ENCODE data around the gene RHBDD2. TPM values are rescaled to one million over a fixed set of nuclear protein-coding genes. Genes with fewer than 3 reads are reported as not detected.

RHBDD2 gene
- total and polyA plus RNA-seq, 8 donors, result 38.4 to 69.0 (median 46.7) TPM

DNA sequence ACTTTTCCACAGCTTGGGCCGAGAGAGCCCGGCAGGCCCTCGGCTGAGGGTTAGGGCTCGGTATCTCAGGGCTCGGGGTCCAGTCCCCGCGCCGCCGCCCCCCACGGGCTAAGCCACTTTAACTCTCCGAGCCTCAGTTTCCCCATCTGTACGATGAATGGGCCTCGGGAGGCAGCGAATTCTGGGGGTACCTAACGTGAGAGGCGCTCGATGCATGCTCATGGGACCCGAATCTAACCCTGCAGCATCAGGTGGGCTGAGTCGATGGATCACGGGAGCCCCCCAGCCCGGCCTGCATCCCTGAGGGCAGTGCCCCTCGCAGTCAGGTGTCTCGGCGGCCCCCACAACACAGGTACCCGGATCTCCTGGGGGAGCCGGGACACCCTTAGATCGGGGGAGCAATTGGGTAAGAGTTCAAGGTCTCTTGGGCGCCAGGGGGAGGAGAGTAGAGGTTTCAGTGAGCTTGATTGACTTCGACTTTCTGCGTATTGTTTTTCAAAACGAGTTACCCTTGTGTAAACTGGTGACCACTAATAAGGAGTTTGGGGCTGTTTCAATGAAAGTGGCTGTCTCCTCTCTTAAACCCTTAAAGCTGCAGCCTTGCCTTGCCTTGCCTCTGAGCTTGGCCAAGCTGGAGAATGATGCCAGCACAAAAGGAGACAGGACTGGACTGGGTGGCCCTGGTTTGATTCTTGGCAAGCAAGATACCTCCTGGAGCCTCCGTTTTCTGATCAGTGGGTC lies 36.8 kb downstream of the RHBDD2 start:
- H3K9me3 ChIP-seq, result no peaks in the 10 kb centered on the region
- TF ChIP-seq, protein P1, sequence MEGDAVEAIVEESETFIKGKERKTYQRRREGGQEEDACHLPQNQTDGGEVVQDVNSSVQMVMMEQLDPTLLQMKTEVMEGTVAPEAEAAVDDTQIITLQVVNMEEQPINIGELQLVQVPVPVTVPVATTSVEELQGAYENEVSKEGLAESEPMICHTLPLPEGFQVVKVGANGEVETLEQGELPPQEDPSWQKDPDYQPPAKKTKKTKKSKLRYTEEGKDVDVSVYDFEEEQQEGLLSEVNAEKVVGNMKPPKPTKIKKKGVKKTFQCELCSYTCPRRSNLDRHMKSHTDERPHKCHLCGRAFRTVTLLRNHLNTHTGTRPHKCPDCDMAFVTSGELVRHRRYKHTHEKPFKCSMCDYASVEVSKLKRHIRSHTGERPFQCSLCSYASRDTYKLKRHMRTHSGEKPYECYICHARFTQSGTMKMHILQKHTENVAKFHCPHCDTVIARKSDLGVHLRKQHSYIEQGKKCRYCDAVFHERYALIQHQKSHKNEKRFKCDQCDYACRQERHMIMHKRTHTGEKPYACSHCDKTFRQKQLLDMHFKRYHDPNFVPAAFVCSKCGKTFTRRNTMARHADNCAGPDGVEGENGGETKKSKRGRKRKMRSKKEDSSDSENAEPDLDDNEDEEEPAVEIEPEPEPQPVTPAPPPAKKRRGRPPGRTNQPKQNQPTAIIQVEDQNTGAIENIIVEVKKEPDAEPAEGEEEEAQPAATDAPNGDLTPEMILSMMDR (IDR thresholded peaks at IDR 0.05), result no peak
- peak in 2 of 4 donors; percentile 37 to 75 for DNase-seq
- H3K4me3 ChIP-seq, result peak overlapping the region; percentile 82 to 84
- peaks cover 15 to 60% of the 10 kb centered on the region in 2 donors for H3K4me1 ChIP-seq
- intact Hi-C loops (cut with DNase I), result no loop called here
- H3K27me3 ChIP-seq, result no peaks in the 10 kb centered on the region
- H3K27ac ChIP-seq, result peak overlapping the region; percentile 72 to 88
- peaks cover 0 to 2% of the 10 kb centered on the region in 2 donors for H3K36me3 ChIP-seq
- peak; percentile 14 for ATAC-seq

DNA sequence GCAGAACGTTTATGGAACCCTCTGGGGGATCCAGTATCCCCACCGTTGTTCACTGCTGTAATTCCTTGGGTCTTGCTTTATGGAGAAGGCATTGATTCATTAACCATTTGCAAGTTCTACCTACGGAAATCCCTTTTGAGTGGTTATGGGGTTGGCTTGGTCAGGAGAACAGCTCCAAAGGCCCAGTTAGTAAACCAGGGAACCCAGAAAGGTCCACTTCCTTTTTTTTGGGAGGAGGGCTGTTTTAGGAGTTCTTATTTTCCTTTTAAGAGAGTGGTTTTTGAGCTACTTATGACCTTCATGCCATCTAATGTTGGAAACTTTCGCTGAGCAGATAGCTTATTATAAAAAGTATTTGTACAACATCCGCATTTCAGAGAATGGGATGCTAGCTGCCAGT lies 37.4 kb downstream of the RHBDD2 start:
- intact Hi-C loops (cut with DNase I), result no loop called here
- Histone ChIP-seq H3K9me3 (no peaks in the 10 kb centered on the region), H3K4me3 (peak overlapping the region; percentile 82 to 84), H3K27me3 (no peaks in the 10 kb centered on the region), H3K27ac (peak overlapping the region; percentile 72 to 88), H3K4me1 (peaks cover 15 to 61% of the 10 kb centered on the region in 2 donors), H3K36me3 (peaks cover 0 to 8% of the 10 kb centered on the region in 2 donors)
- DNase-seq (no peak), ATAC-seq (no peak)
- TF ChIP-seq, protein P1 (IDR thresholded peaks at IDR 0.05), result no peak

DNA sequence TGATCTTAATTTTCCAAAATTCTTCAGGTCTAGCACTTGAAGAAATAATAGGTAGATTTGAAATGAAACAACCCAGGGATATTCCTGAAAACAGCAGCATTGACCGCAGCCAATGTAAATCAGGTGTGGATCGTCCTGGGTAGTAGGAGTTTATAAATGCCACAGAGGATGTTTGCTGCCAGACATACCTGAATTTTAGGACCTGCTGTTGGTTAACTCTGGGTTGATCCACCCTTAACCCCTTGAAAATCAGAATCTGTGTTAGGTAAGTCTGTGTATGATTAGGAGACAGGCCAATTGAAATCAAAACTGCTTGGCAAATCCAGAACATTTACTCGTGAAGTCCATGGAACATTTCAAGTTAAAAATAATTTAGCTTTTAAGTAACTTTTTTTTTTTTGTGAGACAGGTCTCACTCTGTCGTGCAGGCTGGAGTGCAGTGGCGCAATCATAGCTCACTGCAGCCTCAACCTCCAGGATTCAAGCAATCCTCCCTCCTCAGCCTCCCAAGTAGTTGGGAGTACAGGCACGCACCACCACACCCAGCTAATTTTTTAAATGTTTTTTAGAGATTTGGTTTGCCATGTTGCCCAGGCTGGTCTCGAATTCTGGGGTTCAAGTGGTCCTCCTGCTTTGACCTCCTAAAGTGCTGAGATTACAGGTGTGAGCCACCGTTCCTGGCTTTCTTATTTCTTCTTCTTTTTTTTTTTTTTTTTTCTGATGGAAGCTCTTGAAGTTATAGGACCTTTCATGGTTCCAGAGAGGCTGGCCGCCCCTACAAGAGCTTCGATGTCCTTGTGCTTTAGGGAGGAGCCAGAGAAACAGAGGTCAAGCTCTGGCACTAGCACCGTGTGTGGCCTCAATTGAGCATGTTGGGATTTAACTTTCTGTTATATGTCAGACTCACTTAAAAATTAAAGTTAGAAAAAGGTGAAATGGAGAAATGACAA lies 38.1 kb downstream of the RHBDD2 start:
- intact Hi-C loops (cut with DNase I), result no loop called here
- no peaks in the 10 kb centered on the region for H3K9me3 ChIP-seq
- TF ChIP-seq, protein P1 (IDR thresholded peaks at IDR 0.05), result no peak
- H3K27ac ChIP-seq, result peak overlapping the region in 1 of 2 donors; percentile 88
- peaks cover 0 to 10% of the 10 kb centered on the region in 2 donors for H3K36me3 ChIP-seq
- H3K27me3 ChIP-seq, result no peaks in the 10 kb centered on the region
- peaks cover 15 to 67% of the 10 kb centered on the region in 2 donors for H3K4me1 ChIP-seq
- peak in 1 of 4 donors; percentile 0 for DNase-seq
- no peak for ATAC-seq
- H3K4me3 ChIP-seq, result peak overlapping the region in 1 of 2 donors; percentile 82

DNA sequence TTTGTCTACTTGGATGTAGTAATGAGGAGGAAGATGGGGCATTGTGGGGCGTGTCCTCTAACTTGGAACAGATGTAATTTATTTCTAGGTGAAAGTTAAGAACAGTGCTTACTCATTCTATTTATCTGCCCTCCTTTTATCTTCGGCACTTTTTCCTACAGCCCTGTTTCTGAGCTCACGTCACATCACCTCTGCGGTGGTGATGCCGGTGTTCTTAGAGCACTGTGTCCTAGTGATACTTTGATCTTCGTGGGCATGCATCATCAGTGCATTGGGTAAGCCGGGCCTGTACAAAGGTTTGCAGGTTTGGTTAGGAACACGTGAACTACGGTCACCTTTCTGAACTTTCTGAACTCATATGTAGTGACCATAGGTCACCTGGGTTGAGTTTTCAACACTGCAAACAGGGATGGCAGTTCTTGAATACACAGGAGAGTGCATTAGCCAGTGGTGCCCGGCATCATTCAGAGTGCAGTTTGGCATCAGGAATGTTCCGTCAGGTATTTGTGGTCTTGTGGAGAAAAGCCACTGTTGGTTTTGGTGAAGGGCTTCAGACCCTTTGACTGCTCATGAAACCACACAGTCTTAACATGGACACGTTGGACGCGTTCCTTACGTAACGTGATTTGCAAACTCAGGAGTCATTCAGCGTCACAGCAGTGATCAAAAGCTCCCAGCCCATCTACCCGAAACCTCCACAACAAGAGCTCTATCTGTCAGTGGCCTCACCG lies 41.8 kb downstream of the RHBDD2 start:
- peaks cover 0 to 10% of the 10 kb centered on the region in 2 donors for H3K36me3 ChIP-seq
- intact Hi-C loops (cut with DNase I), result no loop called here
- TF ChIP-seq, protein P1 (IDR thresholded peaks at IDR 0.05), result no peak
- DNase-seq (peak in 1 of 4 donors; percentile 4), ATAC-seq (no peak)
- no peaks in the 10 kb centered on the region for H3K27me3 ChIP-seq
- H3K4me1 ChIP-seq, result peaks cover 15 to 69% of the 10 kb centered on the region in 2 donors
- no peak overlapping the region for H3K27ac ChIP-seq
- H3K9me3 ChIP-seq, result no peaks in the 10 kb centered on the region
- no peak overlapping the region for H3K4me3 ChIP-seq
